GM12878 (cell line): ENCODE results near the gene OR8D1. TPM values are rescaled to one million over a fixed set of nuclear protein-coding genes. Genes with fewer than 3 reads are reported as not detected.

Source experiments
- polyA plus RNA-seq, 11 experiments: library from polyadenylated mRNA; depleted of rRNA in 4 of 11; unstranded in 6 of 11; stranded (reverse) in 5 of 11; fragments of >200 nt; fragmentation: Nextera tagmentation in 4 of 11; fragmentation: Illumina TruSeq in 1 of 11; extraction: Ambion mirVana in 4 of 11; extraction: Trizol in 1 of 11; gene quantifications; 1 replicate in 1 of 11; 2 replicates in 10 of 11; pipeline versions ENCODE4 v1.2.1 to v1.2.3, GENCODE V29; 2011 to 2016; ENCODE audit warnings: inconsistent platforms in 2 of 11, missing spikeins in 2 of 11, low read depth in 1 of 11
- total RNA-seq, 4 experiments: library from RNA; depleted of rRNA in 3 of 4; stranded (reverse); fragments of >200 nt in 3 of 4; fragmentation: Illumina TruSeq in 1 of 4; extraction: Trizol in 1 of 4; gene quantifications; 2 replicates each; pipeline versions ENCODE4 v1.2.1 to v1.2.3, GENCODE V29; 2013 to 2021

OR8D1 gene
- total and polyA plus RNA-seq, 10 of the 15 experiments (the other 5 are each of a cell fraction or from before 2014, with no cell fraction given), result not detected

Other genes with a start within 250 kb of the OR8D1 start
Only the 7 nearest of the 10 such genes appear.
- gene OR10D3, start 130.6 kb downstream of the OR8D1 start, total RNA-seq (2014; rRNA removed), result not detected in 2 replicates
- gene OR10D3, start 130.6 kb downstream of the OR8D1 start, total RNA-seq (2014; rRNA removed; fragmentation: Illumina TruSeq; extraction: Trizol), result not detected in 2 replicates
- not detected in 2 replicates for gene OR10D3, start 130.6 kb downstream of the OR8D1 start, total RNA-seq (2021)
- not detected in 2 replicates for gene OR10D3, start 130.6 kb downstream of the OR8D1 start, polyA plus RNA-seq (2011; rRNA removed)
- gene OR10D3, start 130.6 kb downstream of the OR8D1 start, polyA plus RNA-seq (2014; fragmentation: Illumina TruSeq; extraction: Trizol), result not detected in 2 replicates
- gene OR10D3, start 130.6 kb downstream of the OR8D1 start, polyA plus RNA-seq (2014; fragmentation: Nextera tagmentation; extraction: Ambion mirVana), result not detected
- gene OR10D3, start 130.6 kb downstream of the OR8D1 start, polyA plus RNA-seq (2014; rRNA removed), result not detected in 2 replicates
- gene OR10D3, start 130.6 kb downstream of the OR8D1 start, polyA plus RNA-seq (2016; fragmentation: Nextera tagmentation; extraction: Ambion mirVana), result not detected
- gene OR8G1, start 72.9 kb downstream of the OR8D1 start, total RNA-seq (2014; rRNA removed), result not detected in 2 replicates
- not detected in 2 replicates for gene OR8G1, start 72.9 kb downstream of the OR8D1 start, total RNA-seq (2014; rRNA removed; fragmentation: Illumina TruSeq; extraction: Trizol)
- not detected in 2 replicates for gene OR8G1, start 72.9 kb downstream of the OR8D1 start, total RNA-seq (2021)
- not detected in 2 replicates for gene OR8G1, start 72.9 kb downstream of the OR8D1 start, polyA plus RNA-seq (2011; rRNA removed)
- gene OR8G1, start 72.9 kb downstream of the OR8D1 start, polyA plus RNA-seq (2014; fragmentation: Illumina TruSeq; extraction: Trizol), result not detected in 2 replicates
- not detected for gene OR8G1, start 72.9 kb downstream of the OR8D1 start, polyA plus RNA-seq (2014; fragmentation: Nextera tagmentation; extraction: Ambion mirVana)
- gene OR8G1, start 72.9 kb downstream of the OR8D1 start, polyA plus RNA-seq (2014; rRNA removed), result not detected in 2 replicates
- gene OR8G1, start 72.9 kb downstream of the OR8D1 start, polyA plus RNA-seq (2016; fragmentation: Nextera tagmentation; extraction: Ambion mirVana), result not detected
- not detected in 2 replicates for gene OR8G5, start 57.6 kb downstream of the OR8D1 start, total RNA-seq (2014; rRNA removed)
- gene OR8G5, start 57.6 kb downstream of the OR8D1 start, total RNA-seq (2014; rRNA removed; fragmentation: Illumina TruSeq; extraction: Trizol), result not detected in 2 replicates
- not detected in 2 replicates for gene OR8G5, start 57.6 kb downstream of the OR8D1 start, total RNA-seq (2021)
- gene OR8G5, start 57.6 kb downstream of the OR8D1 start, polyA plus RNA-seq (2011; rRNA removed), result not detected in 2 replicates
- gene OR8G5, start 57.6 kb downstream of the OR8D1 start, polyA plus RNA-seq (2014; fragmentation: Illumina TruSeq; extraction: Trizol), result not detected in 2 replicates
- gene OR8G5, start 57.6 kb downstream of the OR8D1 start, polyA plus RNA-seq (2014; fragmentation: Nextera tagmentation; extraction: Ambion mirVana), result not detected
- not detected in 2 replicates for gene OR8G5, start 57.6 kb downstream of the OR8D1 start, polyA plus RNA-seq (2014; rRNA removed)
- gene OR8G5, start 57.6 kb downstream of the OR8D1 start, polyA plus RNA-seq (2016; fragmentation: Nextera tagmentation; extraction: Ambion mirVana), result not detected
- not detected in 2 replicates for gene OR8D2, start 6.2 kb upstream of the OR8D1 start, total RNA-seq (2014; rRNA removed)
- gene OR8D2, start 6.2 kb upstream of the OR8D1 start, total RNA-seq (2014; rRNA removed; fragmentation: Illumina TruSeq; extraction: Trizol), result not detected in 2 replicates
- not detected in 2 replicates for gene OR8D2, start 6.2 kb upstream of the OR8D1 start, total RNA-seq (2021)
- not detected in 2 replicates for gene OR8D2, start 6.2 kb upstream of the OR8D1 start, polyA plus RNA-seq (2011; rRNA removed)
- not detected in 2 replicates for gene OR8D2, start 6.2 kb upstream of the OR8D1 start, polyA plus RNA-seq (2014; fragmentation: Illumina TruSeq; extraction: Trizol)
- not detected for gene OR8D2, start 6.2 kb upstream of the OR8D1 start, polyA plus RNA-seq (2014; fragmentation: Nextera tagmentation; extraction: Ambion mirVana)
- not detected in 2 replicates for gene OR8D2, start 6.2 kb upstream of the OR8D1 start, polyA plus RNA-seq (2014; rRNA removed)
- not detected for gene OR8D2, start 6.2 kb upstream of the OR8D1 start, polyA plus RNA-seq (2016; fragmentation: Nextera tagmentation; extraction: Ambion mirVana)
- not detected in 2 replicates for gene OR8B2, start 70.5 kb upstream of the OR8D1 start, total RNA-seq (2014; rRNA removed)
- not detected in 2 replicates for gene OR8B2, start 70.5 kb upstream of the OR8D1 start, total RNA-seq (2014; rRNA removed; fragmentation: Illumina TruSeq; extraction: Trizol)
- gene OR8B2, start 70.5 kb upstream of the OR8D1 start, total RNA-seq (2021), result not detected in 2 replicates
- not detected in 2 replicates for gene OR8B2, start 70.5 kb upstream of the OR8D1 start, polyA plus RNA-seq (2011; rRNA removed)
- not detected in 2 replicates for gene OR8B2, start 70.5 kb upstream of the OR8D1 start, polyA plus RNA-seq (2014; fragmentation: Illumina TruSeq; extraction: Trizol)
- not detected for gene OR8B2, start 70.5 kb upstream of the OR8D1 start, polyA plus RNA-seq (2014; fragmentation: Nextera tagmentation; extraction: Ambion mirVana)
- not detected in 2 replicates for gene OR8B2, start 70.5 kb upstream of the OR8D1 start, polyA plus RNA-seq (2014; rRNA removed)
- not detected for gene OR8B2, start 70.5 kb upstream of the OR8D1 start, polyA plus RNA-seq (2016; fragmentation: Nextera tagmentation; extraction: Ambion mirVana)
- not detected in 2 replicates for gene OR8B3, start 85.1 kb upstream of the OR8D1 start, total RNA-seq (2014; rRNA removed)
- not detected in 2 replicates for gene OR8B3, start 85.1 kb upstream of the OR8D1 start, total RNA-seq (2014; rRNA removed; fragmentation: Illumina TruSeq; extraction: Trizol)
- not detected in 2 replicates for gene OR8B3, start 85.1 kb upstream of the OR8D1 start, total RNA-seq (2021)
- gene OR8B3, start 85.1 kb upstream of the OR8D1 start, polyA plus RNA-seq (2011; rRNA removed), result not detected in 2 replicates
- gene OR8B3, start 85.1 kb upstream of the OR8D1 start, polyA plus RNA-seq (2014; fragmentation: Illumina TruSeq; extraction: Trizol), result not detected in 2 replicates
- not detected for gene OR8B3, start 85.1 kb upstream of the OR8D1 start, polyA plus RNA-seq (2014; fragmentation: Nextera tagmentation; extraction: Ambion mirVana)
- gene OR8B3, start 85.1 kb upstream of the OR8D1 start, polyA plus RNA-seq (2014; rRNA removed), result not detected in 2 replicates
- not detected for gene OR8B3, start 85.1 kb upstream of the OR8D1 start, polyA plus RNA-seq (2016; fragmentation: Nextera tagmentation; extraction: Ambion mirVana)
- gene OR8B4, start 110.9 kb upstream of the OR8D1 start, total RNA-seq (2014; rRNA removed), result not detected in 2 replicates
- not detected in 2 replicates for gene OR8B4, start 110.9 kb upstream of the OR8D1 start, total RNA-seq (2014; rRNA removed; fragmentation: Illumina TruSeq; extraction: Trizol)
- not detected in 2 replicates for gene OR8B4, start 110.9 kb upstream of the OR8D1 start, total RNA-seq (2021)
- gene OR8B4, start 110.9 kb upstream of the OR8D1 start, polyA plus RNA-seq (2011; rRNA removed), result not detected in 2 replicates
- not detected in 2 replicates for gene OR8B4, start 110.9 kb upstream of the OR8D1 start, polyA plus RNA-seq (2014; fragmentation: Illumina TruSeq; extraction: Trizol)
- gene OR8B4, start 110.9 kb upstream of the OR8D1 start, polyA plus RNA-seq (2014; fragmentation: Nextera tagmentation; extraction: Ambion mirVana), result not detected
- gene OR8B4, start 110.9 kb upstream of the OR8D1 start, polyA plus RNA-seq (2014; rRNA removed), result not detected in 2 replicates
- gene OR8B4, start 110.9 kb upstream of the OR8D1 start, polyA plus RNA-seq (2016; fragmentation: Nextera tagmentation; extraction: Ambion mirVana), result not detected